Natural killer cell (primary cell): ENCODE data around the gene PRKG1. TPM values are rescaled to one million over a fixed set of nuclear protein-coding genes. Genes with fewer than 3 reads are reported as not detected.

Source experiments
- ATAC-seq, 3 donors: fragments of 150-1000 bp in 2 of 3; fragments of 200-7000 bp in 1 of 3; cut with Tn5 transposase; 1 replicate in 1 of 3; 2 replicates in 2 of 3; pipeline ENCODE4 v1.10.0; 2021; ENCODE audit warnings: mild to moderate bottlenecking in 2 of 3, moderate library complexity in 2 of 3
- DNase-seq, 2 donors: peaks; one replicate each; pipeline versions ENCODE4 v3.0.0 to v3.0.0-alpha.2; 2013 to 2021; ENCODE audit warnings: mixed read lengths in 1 of 2
- H3K27ac ChIP-seq: one replicate; pipeline ENCODE4 v1.5.1; 2013; ENCODE audit warnings: mild to moderate bottlenecking, low read length
- H3K27me3 ChIP-seq: one replicate; pipeline ENCODE4 v1.6.1; 2013; ENCODE audit warnings: low read length; ENCODE audit not compliant: control insufficient read depth, insufficient read depth
- H3K36me3 ChIP-seq: one replicate; pipeline ENCODE4 v1.6.1; 2013; ENCODE audit warnings: low read length; ENCODE audit not compliant: control insufficient read depth, insufficient read depth
- H3K4me1 ChIP-seq: one replicate; pipeline ENCODE4 v1.6.1; 2013; ENCODE audit warnings: low read length; ENCODE audit not compliant: control insufficient read depth, insufficient read depth
- H3K4me3 ChIP-seq: one replicate; pipeline ENCODE4 v1.5.1; 2013; ENCODE audit warnings: low read length
- H3K9me3 ChIP-seq: one replicate; pipeline ENCODE4 v1.6.1; 2013; ENCODE audit warnings: low read length; ENCODE audit not compliant: control insufficient read depth, insufficient read depth
- H3K27ac Mint-ChIP-seq, 2 donors: one replicate each; pipeline ENCODE4 v1.8.0; 2022; ENCODE audit warnings: mild to moderate bottlenecking in 2 of 2, mixed read lengths in 2 of 2, moderate library complexity in 1 of 2
- H3K27me3 Mint-ChIP-seq, 2 donors: one replicate each; pipeline ENCODE4 v1.8.0; 2022; ENCODE audit warnings: low read depth in 2 of 2, mixed read lengths in 2 of 2
- H3K36me3 Mint-ChIP-seq: one replicate; pipeline ENCODE4 v1.8.0; 2022; ENCODE audit warnings: mixed read lengths
- H3K4me1 Mint-ChIP-seq, 2 donors: one replicate each; pipeline ENCODE4 v1.8.0; 2022; ENCODE audit warnings: mixed read lengths in 2 of 2
- H3K4me3 Mint-ChIP-seq: one replicate; pipeline ENCODE4 v1.8.0; 2022; ENCODE audit warnings: mild to moderate bottlenecking, moderate library complexity, mixed read lengths
- H3K9me3 Mint-ChIP-seq, 2 donors: one replicate each; pipeline ENCODE4 v1.8.0; 2022; ENCODE audit warnings: mixed read lengths in 2 of 2
- WGBS: methylation state at CpG from one replicate; pipeline ENCODE4 v1.1.7; 2013; ENCODE audit warnings: missing lambda C conversion rate; ENCODE audit not compliant: insufficient coverage; 5-methylcytosine and 5-hydroxymethylcytosine counted together
- intact Hi-C: fragments of 100-400 bp; cut with micrococcal nuclease; formaldehyde crosslinking; loops from one replicate; pipeline ENCODE4 v1.14.2; 2022
- total RNA-seq, 4 donors: library from RNA; stranded (reverse); fragments of 120-200 nt in 1 of 4; gene quantifications; one replicate each; pipeline versions ENCODE4 v1.2.3 to v1.2.4, GENCODE V29; 2013 to 2022
- TF ChIP-seq, protein P1 (sequence below): fragments of 200-600 bp; IDR thresholded peaks from one replicate; pipeline ENCODE4 v1.8.0; 2022; ENCODE audit warnings: antibody characterized with exemption

The PRKG1 gene
- total RNA-seq, 3 donors from 2014 or later (not counting 1 experiment from before 2014, with no cell fraction given): 0.23 to 0.41 (median 0.35) TPM

DNA sequence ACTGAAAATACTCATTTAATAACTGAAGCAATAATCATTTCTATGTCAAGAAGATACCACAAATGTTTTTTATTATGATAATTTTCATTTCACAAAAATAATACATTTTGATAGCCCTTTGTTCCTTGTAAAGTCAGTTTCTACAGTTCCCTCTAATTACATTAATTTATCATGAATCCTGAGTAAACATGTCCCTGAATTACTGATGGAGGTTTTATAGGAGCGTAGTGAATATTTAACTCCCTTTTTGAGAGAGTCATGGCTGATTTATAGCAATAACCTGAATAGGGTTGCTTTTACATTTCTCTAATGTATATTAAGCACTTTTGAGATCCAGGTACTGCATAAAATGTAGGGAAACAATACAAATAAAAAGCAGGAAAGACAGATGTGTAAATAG, 1023.8 kb downstream of the PRKG1 start:
- no peaks in the 10 kb centered on the region for H3K36me3 ChIP-seq
- no peaks in the 10 kb centered on the region for H3K9me3 ChIP-seq
- WGBS: no CpG with 5 or more reads among the region's 1 CpG
- no peak overlapping the region for H3K27ac ChIP-seq
- Mint-ChIP-seq H3K9me3 (peaks cover 3 to 7% of the 10 kb centered on the region in 2 donors), H3K27me3 (no peaks in the 10 kb centered on the region), H3K27ac (no peak overlapping the region), H3K4me1 (no peaks in the 10 kb centered on the region), H3K4me3 (no peak overlapping the region), H3K36me3 (no peaks in the 10 kb centered on the region)
- TF ChIP-seq, protein P1, sequence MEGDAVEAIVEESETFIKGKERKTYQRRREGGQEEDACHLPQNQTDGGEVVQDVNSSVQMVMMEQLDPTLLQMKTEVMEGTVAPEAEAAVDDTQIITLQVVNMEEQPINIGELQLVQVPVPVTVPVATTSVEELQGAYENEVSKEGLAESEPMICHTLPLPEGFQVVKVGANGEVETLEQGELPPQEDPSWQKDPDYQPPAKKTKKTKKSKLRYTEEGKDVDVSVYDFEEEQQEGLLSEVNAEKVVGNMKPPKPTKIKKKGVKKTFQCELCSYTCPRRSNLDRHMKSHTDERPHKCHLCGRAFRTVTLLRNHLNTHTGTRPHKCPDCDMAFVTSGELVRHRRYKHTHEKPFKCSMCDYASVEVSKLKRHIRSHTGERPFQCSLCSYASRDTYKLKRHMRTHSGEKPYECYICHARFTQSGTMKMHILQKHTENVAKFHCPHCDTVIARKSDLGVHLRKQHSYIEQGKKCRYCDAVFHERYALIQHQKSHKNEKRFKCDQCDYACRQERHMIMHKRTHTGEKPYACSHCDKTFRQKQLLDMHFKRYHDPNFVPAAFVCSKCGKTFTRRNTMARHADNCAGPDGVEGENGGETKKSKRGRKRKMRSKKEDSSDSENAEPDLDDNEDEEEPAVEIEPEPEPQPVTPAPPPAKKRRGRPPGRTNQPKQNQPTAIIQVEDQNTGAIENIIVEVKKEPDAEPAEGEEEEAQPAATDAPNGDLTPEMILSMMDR: no peak
- no peaks in the 10 kb centered on the region for H3K4me1 ChIP-seq
- intact Hi-C loops: no loop called here
- H3K4me3 ChIP-seq: no peak overlapping the region
- H3K27me3 ChIP-seq: no peaks in the 10 kb centered on the region
- ATAC-seq (no peak), DNase-seq (no peak)

DNA sequence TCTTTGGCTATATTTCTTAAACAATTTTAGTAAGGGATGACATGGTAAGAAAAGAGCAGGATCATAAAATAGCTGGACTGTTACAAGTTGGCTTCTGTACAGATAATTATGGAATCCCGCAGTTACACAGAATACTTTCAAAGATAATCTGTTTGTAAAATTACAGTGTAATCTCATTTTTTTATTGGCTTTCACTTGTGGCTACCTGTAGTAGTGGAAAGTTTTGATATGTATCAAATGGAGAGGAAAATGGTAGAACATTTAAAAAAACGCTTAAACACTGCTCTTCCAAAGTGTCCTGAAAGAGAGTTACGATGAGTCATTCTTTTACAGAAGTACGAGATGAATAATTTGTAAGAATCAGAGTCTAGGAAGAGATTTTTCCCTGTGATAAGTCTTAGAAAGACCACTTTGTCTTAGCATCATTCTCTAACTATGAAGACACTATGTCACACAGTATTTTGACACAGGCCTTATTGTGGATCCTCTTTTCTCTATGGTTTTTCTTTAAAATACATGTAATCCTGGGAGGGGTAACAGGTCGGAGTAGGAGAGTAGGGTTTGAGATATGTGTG, 1024.8 kb downstream of the PRKG1 start:
- H3K9me3 ChIP-seq: no peaks in the 10 kb centered on the region
- no peaks in the 10 kb centered on the region for H3K27me3 Mint-ChIP-seq
- intact Hi-C loops: no loop called here
- no peak overlapping the region for H3K4me3 ChIP-seq
- no peaks in the 10 kb centered on the region for H3K27me3 ChIP-seq
- DNase-seq (no peak), ATAC-seq (no peak)
- 94% methylated on average over 2 of the region's 5 CpGs for WGBS
- H3K4me1 ChIP-seq: no peaks in the 10 kb centered on the region
- peaks cover 3 to 7% of the 10 kb centered on the region in 2 donors for H3K9me3 Mint-ChIP-seq
- H3K4me3 Mint-ChIP-seq: no peak overlapping the region
- no peak overlapping the region for H3K27ac Mint-ChIP-seq
- TF ChIP-seq, protein P1: no peak
- H3K27ac ChIP-seq: no peak overlapping the region
- H3K36me3 Mint-ChIP-seq: no peaks in the 10 kb centered on the region
- no peaks in the 10 kb centered on the region for H3K4me1 Mint-ChIP-seq
- H3K36me3 ChIP-seq: no peaks in the 10 kb centered on the region

DNA sequence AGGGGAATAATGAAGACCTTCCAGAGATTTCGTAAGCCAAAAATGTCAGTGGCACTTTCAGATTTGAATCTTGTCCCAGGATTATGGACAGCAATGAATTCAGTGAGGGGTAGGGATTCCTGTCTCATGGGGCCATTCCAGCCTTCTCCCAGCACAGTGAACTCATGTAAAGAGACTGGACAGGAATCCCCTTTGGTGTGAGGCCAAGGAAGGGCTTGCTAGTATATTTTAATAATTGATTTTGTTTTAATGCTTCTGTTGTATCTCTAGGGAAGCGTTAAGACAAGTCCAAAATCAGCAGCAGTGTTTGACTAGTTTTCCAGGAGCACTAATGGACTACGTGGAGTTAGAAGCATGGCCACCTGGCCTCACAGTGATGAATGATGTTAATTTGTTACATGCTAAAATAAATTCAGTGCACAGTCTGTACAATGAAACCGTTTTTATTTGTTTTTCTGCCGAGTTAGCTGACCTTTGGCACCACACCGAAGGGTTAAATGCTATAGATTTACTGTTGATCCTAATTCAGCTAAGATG, 1025.8 kb downstream of the PRKG1 start:
- H3K27ac Mint-ChIP-seq: no peak overlapping the region
- H3K36me3 Mint-ChIP-seq: no peaks in the 10 kb centered on the region
- peaks cover 3 to 5% of the 10 kb centered on the region in 2 donors for H3K9me3 Mint-ChIP-seq
- WGBS: 84% methylated on average over 6 of the region's 6 CpGs
- Histone ChIP-seq H3K27ac (no peak overlapping the region), H3K36me3 (no peaks in the 10 kb centered on the region), H3K27me3 (no peaks in the 10 kb centered on the region), H3K4me3 (no peak overlapping the region), H3K4me1 (no peaks in the 10 kb centered on the region), H3K9me3 (no peaks in the 10 kb centered on the region)
- H3K4me1 Mint-ChIP-seq: no peaks in the 10 kb centered on the region
- H3K27me3 Mint-ChIP-seq: no peaks in the 10 kb centered on the region
- intact Hi-C loops: no loop called here
- TF ChIP-seq, protein P1: no peak
- DNase-seq (no peak), ATAC-seq (no peak)
- no peak overlapping the region for H3K4me3 Mint-ChIP-seq

DNA sequence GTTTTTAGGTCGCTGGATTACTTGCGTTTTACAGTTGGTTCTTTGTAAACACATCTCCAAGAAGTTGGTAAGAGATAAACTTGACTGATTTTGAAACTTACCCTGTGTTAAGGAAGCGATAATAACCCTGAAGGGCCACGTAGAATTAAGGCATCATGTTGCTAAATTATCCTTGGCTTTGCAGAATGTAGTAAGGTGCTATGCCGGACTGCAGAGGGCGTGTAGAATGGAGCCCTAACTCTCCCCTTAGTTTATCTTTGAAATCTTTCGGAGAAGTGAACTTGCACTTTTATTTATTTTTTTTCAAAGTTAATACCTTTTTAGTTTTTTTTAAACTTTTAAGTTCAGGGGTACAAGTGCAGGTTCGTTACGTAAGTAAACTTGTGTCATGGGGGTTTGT, 1031.0 kb downstream of the PRKG1 start:
- DNase-seq: no peak
- intact Hi-C loops: no loop called here
- WGBS: 93% methylated on average over 9 of the region's 9 CpGs
- no peak for ATAC-seq
- no peak overlapping the region for H3K4me3 ChIP-seq
- H3K9me3 ChIP-seq: no peaks in the 10 kb centered on the region
- Mint-ChIP-seq H3K4me1 (no peaks in the 10 kb centered on the region), H3K27me3 (no peaks in the 10 kb centered on the region), H3K27ac (no peak overlapping the region), H3K36me3 (no peaks in the 10 kb centered on the region), H3K9me3 (peaks cover 0 to 2% of the 10 kb centered on the region in 2 donors), H3K4me3 (no peak overlapping the region)
- TF ChIP-seq, protein P1: no peak
- H3K4me1 ChIP-seq: no peaks in the 10 kb centered on the region
- no peak overlapping the region for H3K27ac ChIP-seq
- no peaks in the 10 kb centered on the region for H3K27me3 ChIP-seq
- no peaks in the 10 kb centered on the region for H3K36me3 ChIP-seq
